ENCODE measurements around the gene RBFOX1.

GRCh38 chr16:7526736-7527135, 194.1 kb downstream of the RBFOX1 start:
- TF ChIP-seq ZNF274 (IDR thresholded peaks at IDR 0.05; ENCODE audit: low read depth, low read length) (no peak), MAX (IDR thresholded peaks at IDR 0.05) (no peak), REST (IDR thresholded peaks at IDR 0.05; ENCODE audit: low read depth) (no peak), POLR2A (IDR thresholded peaks at IDR 0.05; ENCODE audit: borderline replicate concordance, extremely low read depth, insufficient read depth, insufficient read length) (no peak), CEBPB (IDR thresholded peaks at IDR 0.05; ENCODE audit: low read depth) (no peak), CTCF (IDR thresholded peaks at IDR 0.05 in 2 of 3, conservative IDR thresholded peaks at IDR 0.05 in 1 of 3; ENCODE audit: borderline replicate concordance in 1 of 3, insufficient read depth in 1 of 3, low read depth in 2 of 3, low read length in 2 of 3) (no peak), EZH2 (IDR thresholded peaks at IDR 0.05) (no peak), POLR2AphosphoS5 (IDR thresholded peaks at IDR 0.05; ENCODE audit: low read depth, low read length) (no peak), ATF3 (IDR thresholded peaks at IDR 0.05) (no peak), CBX3 (IDR thresholded peaks at IDR 0.05; ENCODE audit: low read depth) (no peak), TCF7L2 (IDR thresholded peaks at IDR 0.05; ENCODE audit: borderline replicate concordance, extremely low read depth, insufficient read depth, insufficient read length) (no peak), JUND (IDR thresholded peaks at IDR 0.05) (no peak), YY1 (IDR thresholded peaks at IDR 0.05; ENCODE audit: extremely low read depth, insufficient replicate concordance, low read depth, low read length) (no peak), RAD21 (IDR thresholded peaks at IDR 0.05; ENCODE audit: low read depth) (no peak)
